ENCODE data around the gene BECN2.

The BECN2 gene, protein sequence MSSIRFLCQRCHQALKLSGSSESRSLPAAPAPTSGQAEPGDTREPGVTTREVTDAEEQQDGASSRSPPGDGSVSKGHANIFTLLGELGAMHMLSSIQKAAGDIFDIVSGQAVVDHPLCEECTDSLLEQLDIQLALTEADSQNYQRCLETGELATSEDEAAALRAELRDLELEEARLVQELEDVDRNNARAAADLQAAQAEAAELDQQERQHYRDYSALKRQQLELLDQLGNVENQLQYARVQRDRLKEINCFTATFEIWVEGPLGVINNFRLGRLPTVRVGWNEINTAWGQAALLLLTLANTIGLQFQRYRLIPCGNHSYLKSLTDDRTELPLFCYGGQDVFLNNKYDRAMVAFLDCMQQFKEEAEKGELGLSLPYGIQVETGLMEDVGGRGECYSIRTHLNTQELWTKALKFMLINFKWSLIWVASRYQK

DNA sequence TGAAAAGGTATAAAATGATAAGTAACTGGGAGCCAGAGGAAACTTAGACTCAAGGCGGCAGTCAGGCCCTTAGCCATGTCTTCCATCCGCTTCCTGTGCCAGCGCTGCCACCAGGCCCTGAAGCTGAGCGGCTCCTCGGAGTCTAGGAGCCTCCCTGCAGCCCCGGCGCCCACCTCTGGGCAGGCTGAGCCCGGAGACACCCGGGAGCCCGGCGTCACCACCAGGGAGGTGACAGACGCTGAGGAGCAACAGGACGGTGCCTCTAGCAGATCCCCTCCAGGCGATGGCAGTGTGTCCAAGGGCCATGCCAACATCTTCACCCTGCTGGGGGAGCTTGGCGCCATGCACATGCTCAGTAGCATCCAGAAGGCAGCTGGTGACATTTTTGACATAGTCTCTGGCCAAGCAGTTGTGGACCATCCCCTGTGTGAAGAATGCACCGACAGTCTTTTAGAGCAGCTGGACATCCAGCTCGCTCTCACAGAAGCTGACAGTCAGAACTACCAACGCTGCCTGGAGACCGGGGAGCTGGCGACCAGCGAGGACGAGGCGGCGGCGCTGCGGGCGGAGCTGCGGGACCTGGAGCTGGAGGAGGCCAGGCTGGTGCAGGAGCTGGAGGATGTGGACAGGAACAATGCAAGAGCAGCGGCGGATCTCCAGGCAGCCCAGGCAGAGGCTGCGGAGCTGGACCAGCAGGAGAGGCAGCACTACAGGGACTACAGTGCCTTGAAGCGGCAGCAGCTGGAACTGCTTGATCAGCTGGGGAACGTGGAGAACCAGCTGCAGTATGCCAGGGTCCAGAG is at the start of gene BECN2:
BECN2 (plus strand) TSS at position 76 of the 803 bp plus-strand sequence; CDS start at position 76, 0 bp downstream.
- no peak for DNase-seq

DNA sequence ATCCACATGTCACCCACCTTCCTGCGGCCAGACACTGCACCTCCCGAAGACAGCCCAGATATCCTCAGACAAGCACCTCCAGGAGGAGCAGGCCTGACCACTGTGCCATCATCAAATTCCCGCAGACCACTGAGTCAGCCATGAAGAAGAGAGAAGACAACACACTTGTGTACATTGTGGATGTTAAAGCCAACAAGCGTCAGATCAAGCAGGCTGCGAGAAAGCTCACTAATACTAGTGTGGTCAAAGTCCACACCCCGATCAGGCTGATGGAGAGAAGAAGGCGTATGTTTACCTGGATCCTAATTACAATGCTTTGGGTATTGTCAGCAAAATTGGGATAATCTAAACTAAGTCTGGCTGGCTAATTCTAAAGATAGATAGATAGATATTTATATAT is 41.4 kb upstream of the BECN2 start:
- DNase-seq: no peak

DNA sequence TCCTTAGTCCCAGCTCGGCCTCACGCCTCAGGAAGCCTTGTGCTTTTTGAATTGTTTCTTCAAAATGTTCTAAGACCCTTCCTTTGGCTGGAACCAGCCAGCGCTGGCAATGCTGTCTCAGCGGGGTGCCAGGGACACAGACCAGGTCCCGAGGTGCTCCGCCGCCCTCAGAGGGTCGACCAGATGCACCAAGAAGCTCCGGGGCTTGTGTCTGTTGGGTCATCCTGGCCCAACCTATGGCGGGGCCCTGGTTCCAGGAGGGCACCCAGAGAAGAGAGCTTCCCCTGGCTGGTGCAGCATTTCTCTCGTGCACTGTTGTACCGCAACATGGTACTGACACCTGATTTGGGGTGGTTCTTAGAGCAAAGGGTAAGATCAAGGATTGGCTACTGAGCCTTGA is 40.1 kb upstream of the BECN2 start:
- DNase-seq: no peak

DNA sequence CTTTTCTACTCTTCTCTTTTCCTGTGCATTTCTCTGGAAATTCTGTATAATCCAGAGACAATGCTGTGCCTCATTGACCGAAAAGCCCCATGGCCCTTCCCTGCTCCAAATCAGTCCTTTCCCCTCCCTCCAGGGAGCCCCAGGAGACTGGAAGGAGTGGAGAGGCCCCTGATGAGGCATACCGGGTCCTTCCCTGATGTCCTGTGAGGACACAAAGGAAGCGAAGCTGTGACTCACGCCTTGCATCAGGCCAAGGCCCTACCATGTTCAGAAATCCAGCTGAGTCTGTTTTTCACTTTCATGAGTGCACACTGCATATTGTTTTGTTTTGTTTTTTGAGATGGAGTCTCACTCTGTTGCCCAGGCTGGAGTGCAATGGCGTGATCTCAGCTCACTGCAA is 38.7 kb upstream of the BECN2 start:
- DNase-seq: no peak

DNA sequence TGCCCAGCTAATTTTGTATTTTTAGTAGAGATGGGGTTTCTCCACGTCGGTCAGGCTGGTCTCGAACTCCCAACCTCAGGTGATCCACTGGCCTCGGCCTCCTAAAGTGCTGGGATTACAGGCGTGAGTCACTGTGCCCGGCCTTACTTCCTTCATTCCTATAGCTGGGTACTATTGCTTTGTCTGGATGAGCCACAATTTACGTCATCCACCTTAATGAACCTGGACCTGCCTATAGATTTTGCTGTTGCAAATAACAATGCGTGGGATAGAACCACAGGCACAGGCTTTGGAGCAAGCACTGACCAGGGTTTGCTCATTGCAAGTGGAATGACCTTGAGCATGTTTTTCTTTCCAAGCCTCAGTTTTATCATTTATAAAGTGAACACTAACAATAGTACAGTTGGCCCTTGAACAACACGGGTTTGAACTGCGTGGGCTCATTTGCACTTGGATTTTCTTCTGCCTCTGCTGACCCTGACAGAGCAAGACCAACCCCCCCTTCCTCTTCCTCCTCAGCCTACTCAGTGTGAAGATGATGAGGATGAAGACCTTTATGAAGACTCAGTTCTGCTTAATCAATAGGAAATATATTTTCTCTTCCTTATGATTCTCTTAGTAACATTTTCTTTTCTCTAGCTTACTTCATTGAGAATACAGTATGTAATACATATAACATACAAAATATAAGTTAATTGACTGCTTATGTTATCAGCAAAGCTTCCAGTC is 33.3 kb upstream of the BECN2 start:
- DNase-seq: no peak

DNA sequence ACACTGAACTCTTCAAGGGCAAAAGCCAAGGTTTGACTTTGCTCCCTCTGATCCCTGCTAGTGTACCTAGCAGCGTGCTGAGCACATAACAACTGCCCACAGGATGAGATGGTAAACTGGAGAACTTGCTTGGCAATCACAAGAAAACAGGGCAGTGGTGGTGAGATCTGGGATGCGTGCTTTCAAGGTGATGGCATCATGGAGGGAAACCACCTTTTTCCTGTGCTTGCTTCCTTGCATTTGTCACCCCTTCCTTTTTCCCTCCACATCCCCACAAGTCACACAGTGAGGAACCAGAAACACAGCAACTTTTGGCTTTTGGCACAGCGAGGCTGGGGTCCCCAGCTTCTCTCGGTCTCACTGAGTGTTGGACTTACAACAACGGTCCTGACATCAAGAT is 31.4 kb upstream of the BECN2 start:
- DNase-seq: no peak

DNA sequence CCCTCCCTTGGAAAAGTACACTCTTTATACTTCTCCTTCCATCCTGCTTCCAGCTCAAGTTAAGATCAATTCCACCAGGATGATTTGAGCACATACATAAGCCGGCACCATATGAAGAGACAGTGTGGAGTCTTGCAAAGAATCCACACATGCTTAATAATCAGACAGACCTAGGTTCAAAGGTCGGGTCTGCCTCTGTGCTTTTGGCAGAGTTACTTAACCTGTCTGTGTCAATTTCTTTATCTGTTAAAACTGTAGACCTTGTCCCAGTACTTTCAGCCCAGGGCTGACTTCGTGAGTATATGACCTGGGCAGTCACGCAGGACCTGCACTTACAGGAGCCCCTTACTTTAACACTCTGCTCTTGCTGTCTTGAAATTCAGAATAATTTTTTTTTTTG is 30.2 kb upstream of the BECN2 start:
- DNase-seq: no peak

DNA sequence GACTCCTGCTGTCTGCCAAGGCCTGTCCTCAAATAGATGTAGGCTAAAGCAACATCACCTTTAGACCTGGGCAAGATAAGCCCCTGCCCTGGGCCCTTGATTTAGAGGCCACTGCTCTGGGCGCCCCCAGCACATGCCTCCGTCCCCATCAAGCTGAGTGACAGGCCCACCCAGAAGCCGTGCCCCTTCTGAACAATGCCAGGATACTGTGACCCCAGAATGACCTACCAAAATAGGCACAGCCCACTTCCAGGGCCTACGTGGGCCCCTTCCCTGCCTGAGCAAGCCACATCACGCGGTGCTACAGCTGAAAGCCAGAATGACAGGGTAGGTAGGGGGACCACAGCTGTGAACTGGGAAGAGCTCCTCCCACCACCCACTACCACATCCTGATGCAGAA is 24.7 kb upstream of the BECN2 start:
- no peak for DNase-seq

DNA sequence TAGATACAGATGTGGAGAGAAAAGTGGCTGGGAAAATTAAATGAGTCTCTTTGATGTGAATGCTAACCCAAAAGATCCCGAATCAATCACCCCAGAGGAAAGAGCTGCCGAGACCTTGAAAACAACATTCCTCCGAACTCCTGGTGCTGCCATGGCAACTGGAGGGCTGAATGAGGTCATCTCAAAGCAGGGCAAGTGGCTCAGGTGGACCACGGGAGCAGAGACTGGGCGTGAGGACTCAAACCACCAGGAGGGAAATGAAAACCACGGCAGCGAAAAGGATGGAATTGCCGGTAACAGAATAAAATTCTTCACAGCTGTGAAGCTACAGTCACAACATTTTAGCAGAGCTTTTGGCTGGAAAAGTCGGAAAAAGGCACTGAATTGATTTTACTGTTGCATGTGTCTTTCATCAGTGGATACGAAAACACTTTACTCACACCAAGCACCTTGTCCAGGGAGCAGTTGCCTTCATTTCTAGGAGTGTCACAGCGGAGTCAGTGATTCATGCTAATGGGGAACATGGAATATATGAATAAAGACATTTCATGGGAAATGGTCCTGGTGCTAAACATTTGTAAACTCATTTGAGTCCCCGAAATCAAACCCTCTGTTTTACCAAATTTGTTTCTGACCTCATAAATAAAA is 23.2 kb upstream of the BECN2 start:
- peak in 26 of 56 donors; percentile 1 to 51 (median 18) for DNase-seq

DNA sequence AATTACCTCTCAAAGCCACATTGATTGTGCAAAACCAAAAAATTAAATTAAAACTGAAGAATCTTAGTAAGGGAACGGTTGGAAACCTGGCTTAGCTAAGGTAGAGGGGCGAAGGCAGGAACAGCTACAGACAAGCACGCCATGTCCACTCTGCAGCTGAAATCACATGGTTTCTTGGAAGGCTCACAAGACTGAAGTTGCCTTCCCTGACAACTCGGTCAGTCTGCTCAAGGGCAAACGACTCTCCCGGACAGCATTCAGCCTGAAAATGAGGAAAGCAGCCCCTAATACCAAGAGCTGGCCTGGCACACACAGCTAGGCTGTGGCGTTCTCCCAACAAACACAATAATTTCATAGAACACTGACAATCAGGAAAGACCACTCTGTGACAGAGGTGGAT is 22.7 kb upstream of the BECN2 start:
- DNase-seq: peak in 9 of 56 donors; percentile 2 to 31 (median 3)

DNA sequence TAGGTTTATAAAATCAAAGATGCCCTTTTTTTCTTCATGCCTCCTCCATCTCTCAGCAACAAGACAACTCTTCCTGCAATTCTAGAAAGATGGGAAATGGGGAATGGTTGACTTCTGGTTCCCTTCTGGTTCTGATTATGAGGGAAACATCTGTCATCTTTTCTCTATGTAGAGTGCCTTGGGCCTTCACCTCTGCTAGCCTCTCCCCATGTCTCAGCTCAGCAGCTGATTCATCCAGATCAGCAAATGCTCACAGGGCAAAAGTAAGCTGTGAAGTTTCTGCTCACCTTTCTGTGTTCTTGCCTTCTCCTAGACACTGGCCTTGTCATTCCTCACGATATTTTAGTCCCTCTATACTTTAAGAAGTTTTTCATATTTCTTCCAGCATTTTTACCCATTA is 17.8 kb upstream of the BECN2 start:
- DNase-seq: no peak

DNA sequence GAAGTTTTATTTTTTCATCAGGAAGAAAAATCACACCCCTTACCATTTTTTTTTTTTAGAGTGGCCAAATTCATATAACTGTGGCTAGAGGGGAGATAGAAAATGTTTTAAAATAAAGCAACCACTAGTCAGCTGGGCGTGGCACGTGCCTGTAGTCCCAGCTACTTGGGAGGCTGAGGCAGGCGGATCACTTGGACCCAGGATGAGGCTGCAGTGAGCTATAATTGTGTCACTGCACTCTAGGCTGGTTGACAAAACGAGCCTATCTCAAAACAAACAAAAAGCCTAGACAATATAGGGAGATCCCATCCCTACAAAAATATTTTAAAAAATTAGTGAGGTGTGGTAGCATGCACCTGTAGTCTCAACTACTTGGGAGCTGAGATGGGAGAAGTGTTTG is 14.8 kb upstream of the BECN2 start:
- DNase-seq: no peak

DNA sequence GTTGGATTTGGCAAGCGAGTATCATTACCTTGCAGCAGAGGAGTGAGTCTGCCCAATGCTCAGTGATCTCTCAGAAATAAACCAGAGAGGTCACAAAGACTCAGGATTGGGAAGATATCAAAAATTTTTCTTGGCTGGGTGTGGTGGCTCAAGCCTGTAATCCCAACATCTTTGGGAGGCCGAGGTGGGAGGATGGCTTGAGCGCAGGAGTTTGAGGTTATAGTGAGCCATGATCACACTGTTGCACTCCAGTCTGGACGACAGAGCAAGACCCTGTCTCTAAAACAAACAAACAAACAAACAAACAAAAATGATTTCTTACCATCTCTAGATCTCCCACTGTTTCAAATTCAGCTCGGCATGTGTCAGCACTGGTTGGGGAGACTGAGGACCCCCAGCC is 13.3 kb upstream of the BECN2 start:
- DNase-seq: no peak

DNA sequence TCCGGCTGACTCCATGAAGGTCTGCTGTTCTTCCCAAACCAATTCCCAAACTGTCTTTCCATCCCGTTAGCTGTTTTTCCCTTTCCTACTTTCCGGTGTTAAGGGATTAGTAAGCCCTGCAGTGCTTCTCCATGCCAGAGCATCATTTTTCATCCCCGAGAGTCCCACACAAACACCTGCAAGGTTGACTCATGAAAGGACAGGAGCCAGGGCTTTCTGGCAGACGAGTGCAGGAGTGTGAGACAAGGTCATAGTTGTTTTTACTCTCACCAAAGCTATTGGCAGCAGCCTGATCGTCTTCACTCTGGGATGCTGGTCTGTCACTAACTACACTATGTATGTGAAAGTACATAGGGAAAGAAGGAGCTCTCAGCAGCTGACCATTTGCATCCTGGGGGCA is 10.2 kb upstream of the BECN2 start:
- no peak for DNase-seq

DNA sequence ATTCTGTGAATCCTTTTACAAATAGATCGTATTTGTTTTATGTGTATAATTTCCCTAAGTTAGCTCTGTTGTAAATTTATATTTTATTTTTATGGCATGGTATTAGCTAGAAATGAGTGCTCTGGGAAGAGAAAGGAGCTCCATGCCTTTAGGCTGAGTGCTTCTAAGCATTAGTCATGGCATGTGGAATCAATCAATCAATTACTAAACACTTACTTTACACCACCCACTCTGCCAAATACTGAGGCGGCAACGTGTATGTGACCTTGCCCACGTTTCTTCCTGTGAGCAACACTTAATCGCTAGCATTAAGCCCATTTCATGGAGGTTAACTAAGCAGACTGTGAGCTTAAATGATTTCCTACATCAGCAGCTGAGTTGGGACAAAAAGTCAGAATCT is 7.2 kb upstream of the BECN2 start:
- peak in 3 of 56 donors; percentile 0 to 4 (median 1) for DNase-seq

DNA sequence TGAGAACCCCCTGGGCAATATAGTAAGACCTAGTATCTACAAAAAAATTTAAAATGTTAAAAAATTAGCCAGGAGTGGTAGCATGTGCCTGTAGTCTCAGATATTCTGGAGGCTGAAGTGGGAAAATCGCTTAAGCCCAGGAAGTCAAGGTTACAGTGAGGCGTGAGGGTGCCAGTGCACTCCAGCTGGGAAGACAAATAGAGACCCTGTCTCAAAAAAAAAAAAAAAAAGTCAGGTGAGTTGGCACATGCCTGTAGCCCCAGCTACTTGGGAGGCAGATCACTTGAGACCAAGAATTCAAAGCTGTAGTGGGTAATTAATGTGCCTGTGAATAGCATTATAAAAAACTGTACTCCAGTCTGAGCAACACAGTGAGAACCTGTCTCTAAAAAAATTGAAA is 4.6 kb downstream of the BECN2 start:
- no peak for DNase-seq

DNA sequence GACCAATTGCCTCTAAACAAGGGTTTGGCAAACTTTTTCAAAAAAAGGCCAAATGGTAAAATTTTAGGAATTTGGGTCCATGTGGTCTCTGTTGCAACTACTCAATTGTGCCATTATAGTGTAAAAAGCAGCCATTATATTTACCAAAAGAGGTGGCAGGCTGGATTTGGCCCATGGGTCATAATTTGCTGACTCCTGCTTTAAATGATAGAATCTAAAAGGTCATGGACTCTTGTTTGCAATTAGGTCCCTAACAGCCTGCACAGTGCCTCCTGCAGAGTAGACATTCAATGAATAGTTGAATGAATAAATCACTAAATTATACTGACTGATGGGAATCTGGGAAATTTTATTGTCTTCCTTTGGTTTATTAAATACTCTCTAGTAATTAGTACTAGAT is 6.2 kb downstream of the BECN2 start:
- no peak for DNase-seq

DNA sequence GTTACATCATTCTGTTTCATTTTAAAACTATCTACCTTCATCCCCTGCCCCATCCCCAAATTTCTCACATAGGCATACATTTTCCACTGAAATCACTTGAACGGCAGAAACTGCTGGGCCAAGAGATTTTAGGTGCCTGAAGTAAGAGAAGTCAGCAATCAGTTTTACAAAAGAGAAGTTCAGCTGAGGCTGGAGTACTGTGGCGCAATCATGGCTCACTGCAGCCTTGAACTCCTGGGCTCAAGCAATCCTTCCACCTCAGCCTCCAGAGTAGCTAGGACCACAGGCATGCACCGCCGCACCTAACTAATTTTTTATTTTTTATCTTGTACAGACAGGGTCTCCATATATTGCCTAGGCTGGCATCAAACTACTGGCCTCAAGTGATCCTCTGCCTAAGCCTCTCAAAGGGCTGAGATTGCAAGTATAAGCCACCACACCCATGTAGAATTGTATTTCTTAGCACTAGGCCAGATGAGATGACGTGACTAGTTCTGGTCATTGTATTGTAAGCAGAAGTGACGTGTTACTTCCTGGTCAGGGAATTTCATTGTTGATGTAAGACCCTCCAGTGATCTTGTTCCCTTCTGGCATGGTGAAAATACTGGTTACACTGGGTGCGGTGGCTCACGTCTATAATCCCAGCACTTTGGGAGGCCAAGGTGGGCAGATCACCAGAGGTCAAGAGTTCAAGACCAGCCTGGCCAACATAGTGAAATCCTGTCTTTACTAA is 7.1 kb downstream of the BECN2 start:
- DNase-seq: no peak

DNA sequence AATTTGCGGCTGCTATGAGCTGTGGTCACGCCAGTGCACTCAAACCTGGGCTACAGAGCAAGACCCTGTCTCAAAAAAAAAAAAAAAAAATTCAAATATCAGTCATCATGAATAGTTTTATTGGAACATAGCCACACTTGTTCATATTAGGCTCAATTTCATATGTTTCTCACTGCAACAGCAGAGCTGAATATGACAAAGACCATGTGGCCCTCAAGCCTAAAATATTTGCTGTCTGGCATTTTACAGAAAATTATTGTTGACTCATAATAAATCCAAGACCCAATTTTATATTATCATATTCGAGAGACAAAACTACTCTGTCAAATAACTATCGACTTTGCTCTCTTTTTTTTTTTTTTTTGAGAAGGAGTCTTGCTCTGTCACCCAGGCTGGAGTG is 11.0 kb downstream of the BECN2 start:
- DNase-seq: no peak

DNA sequence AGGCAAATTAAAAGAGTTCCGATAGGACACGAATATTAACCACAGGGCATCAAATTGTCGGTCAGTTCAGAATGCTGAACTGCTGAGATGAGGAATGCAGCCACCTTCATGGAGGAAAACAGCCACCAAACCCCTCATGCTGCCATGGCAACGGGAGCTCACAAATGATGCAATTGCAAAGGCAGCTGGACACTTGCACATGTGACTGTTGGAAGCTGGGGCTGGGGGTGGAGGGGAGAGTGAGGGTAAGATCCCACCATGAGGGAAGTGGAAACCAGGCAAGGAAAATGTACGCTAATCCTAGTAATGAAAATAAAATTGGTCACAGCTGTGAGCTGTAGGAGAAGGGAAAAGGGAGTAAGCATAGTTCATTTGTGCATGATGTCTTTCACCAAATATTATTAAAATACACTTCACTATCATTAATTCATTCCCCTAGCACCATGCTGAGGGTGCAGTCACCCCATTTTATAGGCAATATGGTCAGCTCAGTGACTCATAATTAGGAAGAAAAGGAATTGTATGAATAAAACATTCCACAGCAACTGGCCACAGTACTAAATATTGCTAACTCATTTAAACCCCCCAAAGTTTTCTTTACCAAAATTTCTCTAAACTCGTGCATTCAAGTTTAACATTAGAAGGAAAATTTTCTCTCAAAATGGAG is 15.3 kb downstream of the BECN2 start:
- peak in 1 of 56 donors; percentile 0 for DNase-seq
